Endothelial cell of umbilical vein (primary cell): ENCODE results near the gene ADAP1. TPM values are rescaled to one million over a fixed set of nuclear protein-coding genes. Genes with fewer than 3 reads are reported as not detected.

ENCODE experiments used
- BruUV-seq: library from RNA; stranded (reverse); fragments of 400-500 nt; replicated peaks from 2 replicates; lab custom pipeline; 2021; lab: Mats Ljungman, UMichigan
- CTCF ChIA-PET: fragments of 300-600, 350-600 bp; sonication (Branson Sonifier 250); formaldehyde crosslinking; loops from one replicate; lab custom pipeline; 2021; ENCODE audit warnings: antibody characterized with exemption, inconsistent platforms; lab: Charles Lee
- POLR2A ChIA-PET: fragments of 300-600, 350-600 bp; sonication (Branson Sonifier 250); formaldehyde crosslinking; loops from one replicate; lab custom pipeline; 2021; ENCODE audit warnings: antibody characterized with exemption, inconsistent platforms; lab: Charles Lee
- DNase-seq: peaks from one replicate; pipeline ENCODE4 v3.0.0-alpha.2; 2011; ENCODE audit warnings: low read depth, low spot score
- FAIRE-seq: peaks from 2 replicates; lab custom pipeline; 2011; peaks lifted over from hg19 to GRCh38; lab: Jason Lieb, UNC
- H2AFZ ChIP-seq: 2 replicates; pipeline ENCODE4 v1.6.0; 2012; ENCODE audit warnings: low read depth, low read length, control low read depth, inconsistent platforms
- H3K27ac ChIP-seq: 2 replicates; pipeline ENCODE4 v1.5.1; 2011; ENCODE audit warnings: low read depth, mild to moderate bottlenecking, control low read depth, low read length, moderate library complexity; ENCODE audit not compliant: insufficient read depth
- H3K27me3 ChIP-seq, 2 experiments: 2 replicates each; pipeline versions ENCODE4 v1.6.0 to v1.6.1; 2011; ENCODE audit warnings: low read length in 2 of 2, mixed read lengths in 1 of 2; ENCODE audit not compliant: control insufficient read depth in 2 of 2, insufficient read depth in 2 of 2
- H3K36me3 ChIP-seq, 2 experiments: 2 replicates in 1 of 2; 3 replicates in 1 of 2; pipeline ENCODE4 v1.5.1; 2011; ENCODE audit warnings: low read length in 2 of 2, mild to moderate bottlenecking in 1 of 2, moderate library complexity in 1 of 2; ENCODE audit not compliant: control insufficient read depth in 2 of 2, insufficient read depth in 2 of 2; ENCODE audit errors: extremely low read depth in 1 of 2
- H3K4me1 ChIP-seq: 3 replicates; pipeline ENCODE4 v1.5.1; 2011; ENCODE audit warnings: mild to moderate bottlenecking, low read length; ENCODE audit not compliant: control insufficient read depth, insufficient read depth; ENCODE audit errors: extremely low read depth
- H3K4me2 ChIP-seq: 2 replicates; pipeline ENCODE4 v1.6.1; 2011; ENCODE audit warnings: low read length, control low read depth, mixed read lengths; ENCODE audit not compliant: insufficient read depth
- H3K4me3 ChIP-seq, 3 experiments: fragments of 200-600 bp in 1 of 3; sonication (generic), shearing (Covaris generic) in 1 of 3; replicated peaks in 1 of 3; 2 replicates each; pipeline ENCODE4 v1.5.1; 2011 to 2016; ENCODE audit warnings: control low read depth in 3 of 3, low read length in 3 of 3, mild to moderate bottlenecking in 2 of 3, inconsistent platforms in 1 of 3, low read depth in 1 of 3, moderate library complexity in 1 of 3; ENCODE audit not compliant: insufficient read depth in 1 of 3
- H3K79me2 ChIP-seq: 2 replicates; pipeline ENCODE4 v1.6.0; 2012; ENCODE audit warnings: low read length, inconsistent platforms; ENCODE audit not compliant: control insufficient read depth, insufficient read depth
- H3K9ac ChIP-seq: replicated peaks from 2 replicates; pipeline ENCODE3; 2011; ENCODE audit warnings: low read length, control low read depth; ENCODE audit not compliant: insufficient read depth; ENCODE audit errors: extremely low read depth
- H3K9me1 ChIP-seq: replicated peaks from 3 replicates; pipeline ENCODE4 v1.6.0; 2011; ENCODE audit warnings: mild to moderate bottlenecking, low read length; ENCODE audit not compliant: control insufficient read depth, insufficient read depth; ENCODE audit errors: extremely low read depth
- H3K9me3 ChIP-seq: replicated peaks from 2 replicates; pipeline ENCODE4 v1.5.1; 2012; ENCODE audit warnings: low read length, inconsistent platforms; ENCODE audit not compliant: control insufficient read depth, insufficient read depth
- H4K20me1 ChIP-seq: replicated peaks from 2 replicates; pipeline ENCODE3; 2011; ENCODE audit warnings: mild to moderate bottlenecking, low read length; ENCODE audit not compliant: control insufficient read depth, insufficient read depth; ENCODE audit errors: extremely low read depth
- CTCF ChIP-seq, 2 donors: IDR thresholded peaks; 1 replicate in 1 of 2; 2 replicates in 1 of 2; pipeline ENCODE4 v1.5.1; 2011; ENCODE audit warnings: low read length in 2 of 2, mild to moderate bottlenecking in 2 of 2, moderate library complexity in 2 of 2, control low read depth in 1 of 2, inconsistent platforms in 1 of 2, low read depth in 1 of 2; ENCODE audit not compliant: insufficient read depth in 1 of 2; ENCODE audit errors: extremely low read depth in 1 of 2
- EZH2 ChIP-seq: IDR thresholded peaks from 2 replicates; pipeline ENCODE4 v1.6.1; 2012; ENCODE audit warnings: borderline replicate concordance, low read depth, mild to moderate bottlenecking, moderate library complexity, low read length, inconsistent platforms; ENCODE audit not compliant: severe bottlenecking
- FOS ChIP-seq: IDR thresholded peaks from 2 replicates; pipeline ENCODE4 v1.6.1; 2011; ENCODE audit warnings: mild to moderate bottlenecking, low read length, moderate library complexity, borderline replicate concordance; ENCODE audit not compliant: insufficient read depth
- GATA2 ChIP-seq: IDR thresholded peaks from 2 replicates; pipeline ENCODE4 v1.7.0; 2011; ENCODE audit warnings: low read depth, mild to moderate bottlenecking, moderate library complexity, mixed read lengths, low read length; ENCODE audit not compliant: insufficient read length, insufficient read depth
- JUN ChIP-seq: IDR thresholded peaks from 2 replicates; pipeline ENCODE4 v1.6.1; 2011; ENCODE audit warnings: borderline replicate concordance, low read depth; ENCODE audit not compliant: insufficient read length, insufficient read depth
- MAX ChIP-seq: IDR thresholded peaks from 2 replicates; pipeline ENCODE4 v1.6.1; 2011; ENCODE audit not compliant: insufficient read depth, insufficient read length
- MYC ChIP-seq: IDR thresholded peaks from one replicate; pipeline ENCODE4 v1.6.1; 2011; ENCODE audit warnings: mild to moderate bottlenecking, low read depth, low read length
- POLR2A ChIP-seq: IDR thresholded peaks from 2 replicates; pipeline ENCODE4 v1.6.1; 2012; ENCODE audit warnings: low read depth, mild to moderate bottlenecking, control low read depth, low read length
- POLR2AphosphoS5 ChIP-seq: IDR thresholded peaks from 2 replicates; pipeline ENCODE4 v1.6.1; 2012; ENCODE audit warnings: low read depth, mild to moderate bottlenecking, control low read depth, low read length, moderate library complexity; ENCODE audit not compliant: insufficient read depth
- dilution Hi-C: fragments of 300-500 bp; cut with MboI; formaldehyde crosslinking; loops from one replicate; pipeline ENCODE4 v1.15.0; 2019; ENCODE audit warnings: low sequenced_read_pairs; ENCODE audit not compliant: extremely low pct_ligation_motif_present
- intact Hi-C: fragments of 100-400 bp; cut with micrococcal nuclease; formaldehyde crosslinking; loops from one replicate; pipeline ENCODE4 v1.10.0; 2022
- polyA plus RNA-seq, 4 experiments: library from polyadenylated mRNA; depleted of rRNA in 3 of 4; stranded (reverse) in 3 of 4; unstranded in 1 of 4; fragments of >200 nt; gene quantifications; 2 replicates each; pipeline versions ENCODE4 v1.2.1 to v1.2.3, GENCODE V29; 2011 to 2012; ENCODE audit warnings: missing spikeins in 1 of 4
- total RNA-seq: library from RNA; stranded (reverse); gene quantifications from 2 replicates; pipeline ENCODE4 v1.2.3, GENCODE V29; 2021

Gene ADAP1
- total and polyA plus RNA-seq, 2 donors (not counting 3 experiments of a cell fraction or from before 2014, with no cell fraction given) = 0.49 to 0.58 TPM

- H3K27me3 ChIP-seq = no peaks in the 10 kb centered on the region
- DNase-seq = no peak
- H3K9ac ChIP-seq = no peak overlapping the region
- no peak for FAIRE-seq
- TF ChIP-seq MAX = no peak
- no peak for TF ChIP-seq POLR2AphosphoS5
- no peak for TF ChIP-seq MYC
- no peak for TF ChIP-seq JUN
- no peak for TF ChIP-seq FOS
- no peak for TF ChIP-seq CTCF (IDR thresholded peaks at IDR 0.05; ENCODE audit: extremely low read depth in 1 of 2, insufficient read depth in 1 of 2, low read depth in 1 of 2, low read length in 2 of 2)
- no peak for TF ChIP-seq POLR2A
- TF ChIP-seq EZH2 = no peak
- no peak for TF ChIP-seq GATA2
- no peaks in the 10 kb centered on the region for H3K9me1 ChIP-seq
- H3K9me3 ChIP-seq = no peaks in the 10 kb centered on the region
- intact Hi-C loops = no loop called here
- dilution Hi-C loops = no loop called here
- no peaks in the 10 kb centered on the region for H3K79me2 ChIP-seq
- no peak overlapping the region for H3K27ac ChIP-seq
- no peak overlapping the region for H3K4me2 ChIP-seq
- BruUV-seq = no TSS peak
- ChIA-PET CTCF (no interaction called here), POLR2A (no interaction called here)
- H2AFZ ChIP-seq = no peak overlapping the region
- no peaks in the 10 kb centered on the region for H3K4me1 ChIP-seq
- no peak overlapping the region for H3K4me3 ChIP-seq
- H3K36me3 ChIP-seq = peaks cover 0 to 4% of the 10 kb centered on the region in 2 experiments
- no peaks in the 10 kb centered on the region for H4K20me1 ChIP-seq
Measured at GRCh38 chr7:962401-963081, 8.1 kb upstream of the ADAP1 start.
